D721Med (cell line): ENCODE measurements around the gene TOPAZ1.

Experiments
- DNase-seq: peaks from one replicate; pipeline ENCODE4 v3.0.0; 2011; ENCODE audit warnings: low spot score; ENCODE audit not compliant: insufficient read length
- FAIRE-seq: peaks from 2 replicates; lab custom pipeline; 2011; peaks lifted over from hg19 to GRCh38; lab: Jason Lieb, UNC
- TF ChIP-seq, protein P1 (sequence below): IDR thresholded peaks from 2 replicates; pipeline ENCODE4 v1.5.1; 2012; ENCODE audit warnings: mild to moderate bottlenecking, control low read depth; ENCODE audit not compliant: insufficient read depth; ENCODE audit errors: missing control alignments

Gene TOPAZ1

DNA sequence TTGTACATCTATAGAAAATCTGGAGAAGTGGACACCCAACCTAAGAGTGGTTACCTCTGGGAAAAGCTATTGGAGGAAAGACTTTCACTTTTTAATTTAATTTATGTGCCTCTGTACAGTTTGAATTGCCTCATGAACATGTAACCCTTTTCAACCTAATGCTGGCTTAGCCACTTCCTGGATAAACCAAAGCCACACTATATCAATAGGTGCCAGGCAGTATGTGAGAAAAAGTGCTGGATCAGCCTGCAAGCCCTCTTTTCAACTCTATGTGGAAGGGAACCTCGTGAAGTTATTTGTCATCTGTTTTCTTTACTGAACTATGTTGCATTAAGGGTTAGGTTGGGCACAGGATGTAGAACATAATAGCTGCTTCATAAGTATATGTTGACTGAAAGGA is 9.3 kb upstream of the TOPAZ1 start:
- FAIRE-seq (no peak), DNase-seq (no peak)
- TF ChIP-seq, protein P1, sequence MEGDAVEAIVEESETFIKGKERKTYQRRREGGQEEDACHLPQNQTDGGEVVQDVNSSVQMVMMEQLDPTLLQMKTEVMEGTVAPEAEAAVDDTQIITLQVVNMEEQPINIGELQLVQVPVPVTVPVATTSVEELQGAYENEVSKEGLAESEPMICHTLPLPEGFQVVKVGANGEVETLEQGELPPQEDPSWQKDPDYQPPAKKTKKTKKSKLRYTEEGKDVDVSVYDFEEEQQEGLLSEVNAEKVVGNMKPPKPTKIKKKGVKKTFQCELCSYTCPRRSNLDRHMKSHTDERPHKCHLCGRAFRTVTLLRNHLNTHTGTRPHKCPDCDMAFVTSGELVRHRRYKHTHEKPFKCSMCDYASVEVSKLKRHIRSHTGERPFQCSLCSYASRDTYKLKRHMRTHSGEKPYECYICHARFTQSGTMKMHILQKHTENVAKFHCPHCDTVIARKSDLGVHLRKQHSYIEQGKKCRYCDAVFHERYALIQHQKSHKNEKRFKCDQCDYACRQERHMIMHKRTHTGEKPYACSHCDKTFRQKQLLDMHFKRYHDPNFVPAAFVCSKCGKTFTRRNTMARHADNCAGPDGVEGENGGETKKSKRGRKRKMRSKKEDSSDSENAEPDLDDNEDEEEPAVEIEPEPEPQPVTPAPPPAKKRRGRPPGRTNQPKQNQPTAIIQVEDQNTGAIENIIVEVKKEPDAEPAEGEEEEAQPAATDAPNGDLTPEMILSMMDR, result no peak

DNA sequence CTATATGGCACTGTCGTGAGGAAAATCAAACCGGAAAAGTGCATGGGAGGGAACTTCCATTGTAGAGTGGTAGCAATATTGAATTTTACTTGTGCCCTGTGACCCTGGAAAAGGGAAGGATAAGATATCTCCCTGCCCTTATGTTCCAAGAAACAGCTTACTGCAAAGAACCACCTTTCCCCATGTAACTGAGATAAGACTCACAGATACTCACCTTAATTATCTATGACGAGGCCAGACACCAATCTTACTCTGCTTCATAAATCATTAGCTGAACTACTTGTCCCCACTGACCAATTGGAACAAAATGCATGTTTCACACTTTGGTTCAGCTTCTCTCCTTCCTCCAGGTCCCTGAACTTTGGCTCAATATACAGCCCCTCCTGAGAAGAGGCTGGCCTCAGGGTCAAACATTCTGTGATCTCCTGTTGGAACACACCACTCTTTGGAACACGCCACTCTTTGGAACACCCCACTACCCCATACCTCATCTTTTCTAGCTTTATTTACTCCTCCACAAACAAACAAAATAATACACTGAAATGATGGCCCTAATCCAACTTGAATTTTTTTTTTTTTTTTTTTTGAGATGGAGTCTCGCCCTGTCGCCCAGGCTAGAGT is 6.9 kb upstream of the TOPAZ1 start:
- no peak for FAIRE-seq

DNA sequence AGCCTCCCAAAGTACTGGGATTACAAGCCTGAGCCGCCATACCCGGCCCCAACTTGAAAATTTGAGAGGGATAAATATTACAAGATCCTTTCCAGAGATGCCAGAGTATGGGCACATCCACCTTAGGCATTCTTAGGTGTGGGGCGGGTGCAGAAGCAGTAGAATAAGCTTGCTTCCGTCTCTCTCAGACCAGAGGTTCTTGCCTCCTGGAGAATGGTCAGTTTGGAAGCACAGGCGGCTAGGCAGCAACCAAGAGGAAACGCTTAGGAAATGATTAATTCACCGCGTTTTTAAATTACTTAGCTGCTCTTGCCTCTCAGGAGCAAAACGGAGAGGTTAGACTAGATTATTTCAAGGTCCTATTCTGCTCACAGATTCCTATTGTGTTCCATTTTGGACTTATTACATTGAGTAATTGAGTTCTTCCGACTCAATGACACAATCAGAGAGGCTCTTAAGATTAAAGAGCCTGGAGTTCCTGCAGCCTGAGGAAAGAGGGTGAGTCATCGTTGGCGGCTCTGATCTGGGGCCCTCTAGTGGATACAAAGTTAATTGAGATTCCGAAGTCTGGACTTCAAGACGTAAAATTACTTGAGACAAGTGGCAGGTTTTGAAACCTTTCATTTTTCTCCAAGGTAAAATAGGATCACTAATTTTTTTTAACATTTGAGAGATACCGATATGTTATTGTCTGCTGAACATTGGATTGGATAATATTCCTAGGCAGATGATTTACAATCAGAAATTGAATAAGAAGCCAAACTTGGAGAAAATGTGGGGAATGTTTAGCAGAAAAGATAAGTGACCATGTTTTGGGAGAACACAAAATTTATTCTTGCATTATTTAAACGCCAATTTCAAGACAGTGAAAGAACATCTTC is 5.8 kb upstream of the TOPAZ1 start:
- TF ChIP-seq, protein P1, result peak; percentile 64
- FAIRE-seq (peak; percentile 35), DNase-seq (no peak)

More for the DNA sequence above, 6.9 kb upstream of the TOPAZ1 start:
- TF ChIP-seq, protein P1, result no peak
- no peak for DNase-seq

DNA sequence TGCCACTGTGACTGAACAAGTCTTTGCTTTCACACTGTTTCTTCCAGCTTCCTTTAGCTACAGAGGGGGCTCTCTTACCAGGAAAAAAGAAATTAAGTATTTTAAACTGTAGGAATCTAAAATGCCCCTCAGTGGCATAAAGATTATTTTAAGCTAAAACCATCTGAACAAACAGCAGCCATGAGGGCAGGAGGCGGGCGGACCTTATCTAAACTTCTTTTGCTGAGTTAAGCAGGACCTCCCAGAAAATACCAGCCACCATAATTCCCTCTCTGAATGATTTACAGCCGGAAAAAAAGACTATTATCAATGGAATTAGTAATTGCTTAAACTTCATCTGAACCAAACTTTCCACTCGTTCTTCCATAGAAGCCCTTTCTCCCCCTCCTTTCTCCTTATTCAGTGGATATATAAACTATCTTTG is 5.2 kb upstream of the TOPAZ1 start:
- TF ChIP-seq, protein P1, result no peak
- no peak for FAIRE-seq
- no peak for DNase-seq

DNA sequence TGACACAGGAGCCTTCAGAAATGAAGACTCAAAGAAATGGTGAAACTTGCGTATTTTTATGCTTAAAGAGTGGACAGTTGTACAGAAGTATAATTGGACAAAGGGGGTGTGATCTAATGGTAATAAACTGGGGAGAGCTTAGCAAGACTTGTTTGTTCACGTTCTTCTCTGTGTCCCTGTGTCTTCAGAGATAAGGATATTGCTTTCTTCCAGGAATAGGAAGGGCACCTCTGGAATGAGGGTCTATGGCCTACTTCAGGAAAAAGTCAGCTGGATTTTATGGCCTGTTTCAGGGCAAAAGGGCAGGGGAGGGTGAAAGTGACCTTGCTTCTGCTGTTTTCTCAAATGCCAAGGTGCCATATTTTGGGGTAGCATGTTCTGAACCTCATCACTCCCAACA is 4.5 kb upstream of the TOPAZ1 start:
- TF ChIP-seq, protein P1, result no peak
- no peak for FAIRE-seq
- DNase-seq, result no peak

DNA sequence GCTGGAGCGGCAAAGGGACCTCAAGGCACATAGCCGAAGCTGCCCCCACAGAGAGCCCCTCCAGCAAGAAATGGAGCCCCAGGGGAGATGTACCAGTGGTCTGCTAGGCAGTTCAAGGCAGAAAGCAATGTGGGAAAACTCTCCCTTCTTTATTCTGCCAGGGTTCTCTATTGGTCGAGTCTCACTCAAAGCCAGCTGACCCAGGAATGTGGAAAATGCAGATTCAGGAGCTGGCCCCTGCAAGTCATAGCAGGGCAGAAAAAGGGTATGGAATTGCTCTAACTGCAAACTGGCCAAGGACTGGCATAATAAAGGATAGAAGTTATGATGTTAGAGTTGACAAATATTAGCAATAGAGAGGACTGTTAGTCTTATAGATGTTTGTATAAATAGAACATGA is 4.0 kb upstream of the TOPAZ1 start:
- no peak for FAIRE-seq
- TF ChIP-seq, protein P1, result no peak
- DNase-seq, result no peak

DNA sequence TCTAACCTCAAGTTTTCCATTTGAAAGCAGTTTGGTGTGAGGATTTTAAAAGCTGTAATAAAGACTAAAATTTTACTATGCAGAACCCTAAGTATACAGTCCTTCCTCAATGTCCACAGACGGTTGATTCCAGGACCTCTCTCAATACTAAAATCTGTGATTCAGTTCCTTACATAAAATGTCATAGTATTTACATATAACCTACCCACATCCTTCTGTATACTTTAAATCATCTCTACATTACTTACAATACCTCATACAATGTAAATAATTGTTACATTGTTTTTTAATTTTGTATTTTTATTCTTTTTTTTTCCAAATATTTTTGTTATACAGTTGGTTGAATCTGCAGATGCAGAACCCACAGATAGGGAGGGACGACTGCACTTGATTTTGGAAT is 2.8 kb upstream of the TOPAZ1 start:
- TF ChIP-seq, protein P1, result no peak
- DNase-seq, result no peak
- no peak for FAIRE-seq
